SK-N-SH treated with all-trans-retinoic acid at 6 μM for 48 hours (cell line): ENCODE results near the gene FABP2.

Experiments
- ATAC-seq: fragments of 200-7000 bp; cut with Tn5 transposase; 3 replicates; pipeline ENCODE4 v1.9.1; 2020; ENCODE audit warnings: mild to moderate bottlenecking, moderate library complexity
- BACH2 ChIP-seq: fragments of 250-450 bp; sonication (Bioruptor Pico); IDR thresholded peaks from 2 replicates; pipeline ENCODE4 v1.9.0; 2021; ENCODE audit warnings: mild to moderate bottlenecking, borderline replicate concordance
- CREB5 ChIP-seq: fragments of 250-450 bp; sonication (Bioruptor Pico); IDR thresholded peaks from 2 replicates; pipeline ENCODE4 v1.5.1; 2020; ENCODE audit warnings: low read depth, mild to moderate bottlenecking, moderate library complexity
- CSDC2 ChIP-seq: fragments of 250-450 bp; sonication (Bioruptor Pico); IDR thresholded peaks from 2 replicates; pipeline ENCODE4 v1.5.0; 2020; ENCODE audit warnings: mild to moderate bottlenecking, moderate library complexity
- CSRNP3 ChIP-seq: fragments of 250-450 bp; sonication (Bioruptor Pico); IDR thresholded peaks from 2 replicates; pipeline ENCODE4 v1.5.1; 2021; ENCODE audit warnings: mild to moderate bottlenecking, moderate library complexity
- ESRRG ChIP-seq: fragments of 250-450 bp; sonication (Bioruptor Pico); IDR thresholded peaks from 2 replicates; pipeline ENCODE4 v1.6.1; 2021; ENCODE audit warnings: mild to moderate bottlenecking
- ISL1 ChIP-seq: fragments of 250-450 bp; sonication (Bioruptor Pico); IDR thresholded peaks from 2 replicates; pipeline ENCODE4 v2.1.2; 2022; ENCODE audit warnings: mild to moderate bottlenecking, moderate library complexity
- OSR1 ChIP-seq: fragments of 250-450 bp; sonication (Bioruptor Pico); IDR thresholded peaks from 2 replicates; pipeline ENCODE4 v1.8.0; 2022; ENCODE audit warnings: moderate library complexity, mild to moderate bottlenecking, inconsistent platforms
- POU6F1 ChIP-seq: fragments of 250-450 bp; sonication (Bioruptor Pico); IDR thresholded peaks from 2 replicates; pipeline ENCODE4 v1.8.0; 2021; ENCODE audit warnings: low read depth, mild to moderate bottlenecking, moderate library complexity, borderline replicate concordance
- PPARA ChIP-seq: fragments of 250-450 bp; sonication (Bioruptor Pico); IDR thresholded peaks from 2 replicates; pipeline ENCODE4 v1.5.0; 2020; ENCODE audit warnings: mild to moderate bottlenecking, borderline replicate concordance
- RARB ChIP-seq: fragments of 250-450 bp; sonication (Bioruptor Pico); IDR thresholded peaks from 2 replicates; pipeline ENCODE4 v1.8.0; 2021; ENCODE audit warnings: mild to moderate bottlenecking, moderate library complexity
- TSHZ2 ChIP-seq: fragments of 250-450 bp; sonication (Bioruptor Pico); IDR thresholded peaks from 2 replicates; pipeline ENCODE4 v1.5.0; 2020; ENCODE audit warnings: mild to moderate bottlenecking, moderate library complexity
- ZC3H10 ChIP-seq: fragments of 250-450 bp; sonication (Bioruptor Pico); IDR thresholded peaks from 2 replicates; pipeline ENCODE4 v1.5.1; 2021; ENCODE audit warnings: mild to moderate bottlenecking, moderate library complexity
- ZFP3 ChIP-seq: fragments of 250-450 bp; sonication (Bioruptor Pico); IDR thresholded peaks from 2 replicates; pipeline ENCODE4 v1.5.0; 2020; ENCODE audit warnings: mild to moderate bottlenecking, moderate library complexity
- ZFP30 ChIP-seq: fragments of 450-650 bp; formaldehyde crosslinking; IDR thresholded peaks from 2 replicates; pipeline ENCODE4 v1.5.0; 2022; ENCODE audit warnings: mild to moderate bottlenecking, moderate library complexity
- TF ChIP-seq, protein P1 (sequence below): fragments of 250-450 bp; sonication (Bioruptor Pico); IDR thresholded peaks from 2 replicates; pipeline ENCODE4 v1.8.0; 2020; ENCODE audit warnings: mild to moderate bottlenecking, moderate library complexity, borderline replicate concordance

Gene FABP2

GRCh38 chr4:119289313-119289712 is 32.6 kb downstream of the FABP2 start:
- no peak for ATAC-seq
- TF ChIP-seq POU6F1 (no peak), OSR1 (CRISPR knock-in tag) (no peak), RARB (CRISPR knock-in tag) (no peak), TSHZ2 (no peak), ZFP30 (no peak), CSRNP3 (CRISPR knock-in tag) (no peak), CSDC2 (CRISPR knock-in tag) (no peak), PPARA (no peak), BACH2 (CRISPR knock-in tag) (no peak)
- TF ChIP-seq, protein P1, sequence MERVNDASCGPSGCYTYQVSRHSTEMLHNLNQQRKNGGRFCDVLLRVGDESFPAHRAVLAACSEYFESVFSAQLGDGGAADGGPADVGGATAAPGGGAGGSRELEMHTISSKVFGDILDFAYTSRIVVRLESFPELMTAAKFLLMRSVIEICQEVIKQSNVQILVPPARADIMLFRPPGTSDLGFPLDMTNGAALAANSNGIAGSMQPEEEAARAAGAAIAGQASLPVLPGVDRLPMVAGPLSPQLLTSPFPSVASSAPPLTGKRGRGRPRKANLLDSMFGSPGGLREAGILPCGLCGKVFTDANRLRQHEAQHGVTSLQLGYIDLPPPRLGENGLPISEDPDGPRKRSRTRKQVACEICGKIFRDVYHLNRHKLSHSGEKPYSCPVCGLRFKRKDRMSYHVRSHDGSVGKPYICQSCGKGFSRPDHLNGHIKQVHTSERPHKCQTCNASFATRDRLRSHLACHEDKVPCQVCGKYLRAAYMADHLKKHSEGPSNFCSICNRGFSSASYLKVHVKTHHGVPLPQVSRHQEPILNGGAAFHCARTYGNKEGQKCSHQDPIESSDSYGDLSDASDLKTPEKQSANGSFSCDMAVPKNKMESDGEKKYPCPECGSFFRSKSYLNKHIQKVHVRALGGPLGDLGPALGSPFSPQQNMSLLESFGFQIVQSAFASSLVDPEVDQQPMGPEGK (CRISPR knock-in tag), result no peak
- TF ChIP-seq, all 23 proteins: peak for 0

GRCh38 chr4:119286377-119287002 is 35.4 kb downstream of the FABP2 start:
- peak; percentile 47 for ATAC-seq
- no peak for TF ChIP-seq OSR1 (CRISPR knock-in tag)
- TF ChIP-seq ESRRG (CRISPR knock-in tag), result no peak
- no peak for TF ChIP-seq ISL1 (CRISPR knock-in tag)
- TF ChIP-seq ZFP3 (CRISPR knock-in tag), result no peak
- no peak for TF ChIP-seq CREB5 (CRISPR knock-in tag)
- TF ChIP-seq POU6F1, result no peak
- no peak for TF ChIP-seq PPARA
- TF ChIP-seq, all 23 proteins: peak for 0

DNA sequence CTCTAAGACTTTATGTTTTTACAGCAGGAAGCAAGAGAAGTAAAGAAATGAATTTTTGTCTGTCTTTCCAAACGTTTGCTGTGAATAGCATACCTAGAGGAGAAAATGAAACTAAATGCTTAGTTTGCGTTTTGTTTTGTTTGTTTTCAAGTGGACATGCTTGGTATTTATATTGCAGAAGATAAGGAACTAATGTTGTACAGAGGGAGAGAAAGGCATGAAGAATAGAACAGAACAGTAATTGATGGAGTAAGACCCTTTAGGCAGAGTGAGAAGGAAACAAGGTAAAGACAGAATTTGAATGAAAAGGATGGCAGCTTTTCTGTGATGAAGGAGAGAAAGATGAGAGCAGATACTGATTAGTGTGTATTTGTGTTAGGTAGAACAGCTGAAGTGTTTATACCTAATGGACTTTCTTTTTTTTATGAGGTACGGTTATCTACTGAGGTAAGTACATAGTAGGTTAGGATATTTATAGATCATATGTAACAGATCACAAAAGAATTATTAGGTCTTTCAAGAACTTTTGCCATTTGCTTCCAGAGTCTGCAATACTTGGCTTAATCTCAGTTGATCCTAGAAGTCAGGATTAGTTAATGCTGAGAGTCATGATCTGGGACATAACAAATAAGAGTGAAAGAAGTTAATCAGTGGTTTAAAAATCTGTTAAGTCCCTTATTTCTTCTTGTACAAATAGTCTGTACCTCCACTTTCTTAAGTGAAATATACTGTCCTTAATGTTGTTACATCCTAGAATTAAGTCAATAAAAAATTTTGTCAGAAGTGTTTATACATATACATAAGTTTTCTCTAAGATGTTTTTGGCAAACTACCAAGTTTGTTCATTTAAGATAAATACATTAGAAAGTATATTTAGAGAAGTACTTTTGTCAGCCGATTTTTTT is 36.8 kb downstream of the FABP2 start:
- peak; percentile 79 for ATAC-seq
- no peak for TF ChIP-seq BACH2 (CRISPR knock-in tag)
- TF ChIP-seq ISL1 (CRISPR knock-in tag), result no peak
- no peak for TF ChIP-seq CSDC2 (CRISPR knock-in tag)
- TF ChIP-seq ZC3H10 (CRISPR knock-in tag), result no peak
